Stimulated activated CD8-positive, alpha-beta memory T cell treated with anti-CD3 and anti-CD28 coated beads, Interleukin-7, amount 100 ng/mL, for 4 hours (primary cell): ENCODE results near the gene RIOK2.
A peak's percentile ranks its signal among the peaks of the same experiment; 100 is the strongest.
"Not testable (repeated sequence)": the region's sequence is repeated elsewhere in the genome, so short reads cannot be mapped to it uniquely, and the experiment has no call there.

Source experiments
- DNase-seq, 2 donors: peaks; one replicate each; pipeline ENCODE4 v3.0.0-alpha.2; 2020; ENCODE audit warnings: low read depth in 2 of 2

Gene RIOK2

GRCh38 chr5:97183100-97183929 is at the start of gene RIOK2:
Gene RIOK2 (minus strand): TSS chr5:97183247. CDS start chr5:97183191, 56 bp downstream.
- DNase-seq = peak; percentile 91 to 93

GRCh38 chr5:97231025-97231636 is 48.1 kb upstream of the RIOK2 start:
- no peak for DNase-seq

DNA sequence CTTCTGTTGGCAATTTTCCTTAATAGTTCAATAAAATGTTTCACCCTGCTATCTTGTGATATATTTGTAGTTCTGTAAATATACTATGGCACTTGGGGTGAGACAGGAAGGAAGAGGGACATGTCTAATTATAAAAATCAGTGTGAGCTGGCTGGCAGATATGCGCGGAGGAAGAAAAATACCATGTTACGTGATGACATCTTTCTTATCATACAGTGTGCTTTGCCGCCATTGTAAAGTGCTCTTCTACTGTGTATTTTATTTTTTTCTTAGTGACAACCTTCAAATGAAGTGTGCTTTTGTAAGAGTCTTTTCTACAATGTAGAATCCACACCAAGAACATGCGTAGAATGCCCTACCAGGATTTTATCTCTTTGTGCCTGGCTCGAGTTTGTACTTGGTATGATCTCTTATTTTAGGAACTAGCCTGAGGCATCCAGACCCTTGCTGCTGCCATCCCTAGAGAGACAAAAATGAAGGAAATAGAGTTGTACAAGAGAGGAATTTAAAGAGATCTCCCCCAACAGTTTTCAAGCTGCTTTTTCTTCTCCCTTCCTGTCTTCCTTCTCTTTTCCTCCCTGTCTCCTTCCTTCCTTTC is 46.7 kb upstream of the RIOK2 start:
- DNase-seq = no peak

- DNase-seq = no peak
These were observed 46.1 kb upstream of the RIOK2 start for GRCh38 chr5:97229196-97229595.

GRCh38 chr5:97225222-97225621 is 42.2 kb upstream of the RIOK2 start:
- no peak for DNase-seq

DNA sequence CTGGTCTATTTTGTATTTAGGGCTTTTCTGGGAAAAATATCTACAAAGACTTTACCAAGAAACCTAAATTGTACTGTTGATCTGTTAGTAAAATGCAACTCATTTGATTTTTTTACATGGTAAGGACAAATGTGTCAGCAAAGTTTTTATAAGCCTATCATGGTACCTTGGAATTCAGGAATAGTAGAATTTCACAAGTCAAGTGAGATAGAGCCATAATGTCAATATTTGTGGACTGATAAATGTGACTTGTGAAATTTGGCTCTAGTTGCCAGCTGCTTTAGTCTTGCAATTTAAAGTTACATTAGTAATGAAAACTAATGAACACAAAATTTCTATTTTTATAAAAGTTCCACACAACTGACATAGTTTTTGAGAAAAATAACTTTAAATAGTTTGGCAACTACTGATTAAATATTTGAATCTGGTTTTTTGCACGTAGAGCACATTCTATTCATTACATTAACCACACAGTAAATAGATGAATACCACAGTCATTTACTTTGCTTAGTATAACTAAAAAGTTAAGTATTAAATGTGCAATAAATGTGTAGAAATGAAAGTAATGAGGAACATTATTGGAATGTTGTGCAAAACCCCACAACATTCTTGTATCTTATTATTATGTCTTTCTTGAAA is 41.2 kb upstream of the RIOK2 start:
- DNase-seq = no peak

GRCh38 chr5:97223596-97223995 is 40.5 kb upstream of the RIOK2 start:
- DNase-seq = no peak

- no peak for DNase-seq
These were observed 26.3 kb upstream of the RIOK2 start for GRCh38 chr5:97209343-97209742.

DNA sequence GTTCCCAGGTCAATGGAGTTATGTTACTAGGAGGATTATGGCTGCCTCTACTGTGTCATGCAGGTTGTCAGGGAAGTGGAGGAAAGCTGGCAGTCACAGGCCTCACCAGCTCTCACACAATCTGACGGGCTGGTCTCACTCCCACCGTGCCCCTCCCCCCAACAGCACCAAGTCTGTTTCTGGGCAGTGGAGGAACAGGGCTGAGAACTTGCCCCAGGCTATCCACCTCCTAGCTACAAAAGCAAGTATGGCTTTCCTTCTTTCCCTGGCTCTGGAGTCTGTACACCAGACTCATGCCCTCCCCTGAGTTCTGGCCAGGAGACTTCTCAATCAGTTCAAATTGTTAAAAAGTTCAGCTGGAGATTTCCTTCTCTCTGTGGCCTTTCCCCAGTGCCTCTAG is 25.7 kb upstream of the RIOK2 start:
- DNase-seq = no peak

DNA sequence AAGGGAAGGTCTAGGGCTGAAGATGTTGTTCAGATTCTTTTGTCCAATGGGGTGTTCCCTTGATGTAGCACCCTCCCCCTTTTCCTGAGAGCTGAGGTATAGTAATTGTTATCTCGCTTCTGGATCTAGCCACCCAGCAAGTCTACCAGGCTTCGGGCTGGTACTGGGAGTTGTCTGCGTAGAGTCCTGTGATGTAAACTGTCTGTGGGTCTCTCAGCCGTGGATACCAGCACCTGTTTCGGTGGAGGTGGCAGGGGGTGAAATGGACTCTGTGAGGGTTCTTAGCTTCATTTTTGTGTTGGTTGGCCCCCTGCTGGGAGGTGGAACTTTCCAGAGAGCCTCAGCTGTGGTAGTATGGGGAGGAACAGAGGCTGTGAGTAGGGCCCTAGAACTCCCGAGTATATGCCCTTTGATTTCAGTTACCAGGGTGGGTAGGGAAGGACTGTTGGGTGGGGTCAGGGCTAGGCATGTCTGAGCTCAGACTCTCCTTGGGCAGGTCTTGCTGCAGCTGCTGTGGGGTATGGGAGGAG is 25.2 kb upstream of the RIOK2 start:
- no peak for DNase-seq

- no peak for DNase-seq
These were observed 11.3 kb upstream of the RIOK2 start for GRCh38 chr5:97194366-97194765.

DNA sequence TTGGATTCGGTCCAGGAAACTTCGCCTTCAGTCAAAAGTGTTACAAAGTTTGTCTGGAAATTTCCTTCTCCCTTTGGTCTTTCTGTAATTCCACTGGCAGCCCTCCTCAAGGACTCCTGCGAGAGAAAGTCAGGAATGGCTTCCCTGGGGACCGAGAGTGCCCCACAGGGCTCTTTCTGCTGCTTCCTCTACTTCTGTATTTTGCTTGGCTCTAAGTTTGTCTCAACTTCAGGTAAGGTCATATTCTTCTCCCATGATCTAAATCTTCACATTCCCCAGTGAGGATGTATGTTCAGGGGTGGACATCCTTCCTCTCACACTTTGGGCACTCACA is 10.3 kb upstream of the RIOK2 start:
- DNase-seq = no peak

- no peak for DNase-seq
These were observed 9.7 kb upstream of the RIOK2 start for GRCh38 chr5:97192580-97193354.

GRCh38 chr5:97191893-97192292 is 8.8 kb upstream of the RIOK2 start:
- DNase-seq = no peak

DNA sequence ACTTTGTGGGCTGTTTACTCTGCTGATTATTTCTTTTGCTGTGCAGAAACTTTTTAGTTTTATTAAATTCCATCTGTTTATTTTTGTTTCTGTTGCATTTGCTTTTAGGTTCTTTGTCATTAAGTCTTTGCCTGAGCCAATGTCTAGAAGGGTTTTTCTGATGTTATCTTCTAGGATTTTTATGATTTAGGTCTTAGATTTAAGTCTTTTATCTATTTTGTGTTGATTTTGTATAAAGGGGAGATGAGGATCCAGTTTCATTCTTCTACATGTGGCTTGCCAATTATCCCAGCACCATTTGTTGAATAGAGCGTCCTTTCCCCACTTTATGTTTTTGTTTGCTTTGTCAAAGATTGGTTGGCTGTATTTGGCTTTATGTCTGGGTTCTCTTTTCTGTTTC is 6.5 kb upstream of the RIOK2 start:
- not testable (repeated sequence) for DNase-seq

DNA sequence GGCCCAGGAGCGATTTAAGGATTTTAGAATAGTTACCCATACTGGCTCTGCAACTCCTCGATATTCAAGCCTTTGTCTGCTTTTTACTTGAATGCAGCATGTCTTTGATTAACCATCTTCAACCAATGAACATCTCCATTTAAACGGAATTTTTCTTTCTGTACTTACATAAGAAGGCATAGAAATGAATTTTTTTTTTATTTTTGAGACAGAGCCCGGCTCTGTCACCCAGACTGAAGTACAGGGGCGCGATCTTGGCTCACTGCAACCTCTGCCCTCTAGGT is 825 bp upstream of the RIOK2 start:
- no peak for DNase-seq

GRCh38 chr5:97182571-97183099 is 412 bp downstream of the RIOK2 start:
- no peak for DNase-seq

DNA sequence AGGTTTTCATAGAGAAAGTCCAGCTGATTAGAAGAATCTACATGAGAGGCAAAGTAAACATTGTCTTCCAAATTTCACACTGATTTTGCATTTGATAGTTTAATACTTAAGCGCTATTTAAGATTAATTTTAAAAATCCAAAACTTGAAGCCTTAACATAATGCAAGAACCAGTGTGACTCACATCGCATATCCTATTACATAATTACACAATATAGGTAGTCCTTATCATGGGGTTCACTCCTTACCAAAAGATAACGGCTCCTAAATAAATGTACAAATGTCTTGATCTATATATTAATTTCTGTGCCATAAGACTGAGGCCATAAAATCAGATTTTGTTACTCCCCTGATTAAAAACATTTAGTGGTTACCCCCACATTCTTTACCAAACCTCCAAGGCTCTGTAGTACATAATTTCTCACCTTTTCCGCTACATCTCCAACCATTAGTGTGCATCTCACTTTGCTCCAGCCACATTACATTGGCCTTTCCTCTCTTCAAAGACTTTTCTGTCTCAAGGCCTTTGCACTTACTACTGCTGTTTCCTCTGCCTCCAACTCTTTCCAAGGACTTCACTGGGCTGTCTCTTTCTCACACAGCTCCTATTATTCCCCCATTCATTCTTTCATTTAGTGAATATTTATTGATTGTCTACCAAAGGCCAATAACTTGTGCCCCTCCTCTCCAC is 1.0 kb downstream of the RIOK2 start:
- no peak for DNase-seq

GRCh38 chr5:97179457-97179856 is 3.6 kb downstream of the RIOK2 start:
- not testable (repeated sequence) for DNase-seq

GRCh38 chr5:97172227-97172626 is 10.8 kb downstream of the RIOK2 start:
- no peak for DNase-seq

- no peak for DNase-seq
These were observed 11.3 kb downstream of the RIOK2 start for GRCh38 chr5:97171703-97172102.
